ENCODE measurements around the gene DPF3.

DPF3 gene

GRCh38 chr14:72636094-72636493, 257.8 kb downstream of the DPF3 start:
- no peak for DNase-seq

GRCh38 chr14:72634691-72635616, 258.9 kb downstream of the DPF3 start:
- no peak for DNase-seq

- no peak for DNase-seq
Observed at GRCh38 chr14:72633551-72633950, 260.4 kb downstream of the DPF3 start.

- DNase-seq, result no peak
Observed at GRCh38 chr14:72632727-72633126, 261.2 kb downstream of the DPF3 start.

GRCh38 chr14:72631401-72631800, 262.5 kb downstream of the DPF3 start:
- no peak for DNase-seq

- no peak for DNase-seq
Observed at GRCh38 chr14:72630374-72630773, 263.5 kb downstream of the DPF3 start.

GRCh38 chr14:72629534-72629933, 264.4 kb downstream of the DPF3 start:
- DNase-seq, result no peak

GRCh38 chr14:72625689-72626088, 268.2 kb downstream of the DPF3 start:
- no peak for DNase-seq

GRCh38 chr14:72621387-72622065, 272.4 kb downstream of the DPF3 start:
- no peak for DNase-seq

- no peak for DNase-seq
Observed at GRCh38 chr14:72619881-72620280, 274.0 kb downstream of the DPF3 start.

- DNase-seq, result no peak
Observed at GRCh38 chr14:72619111-72619571, 274.8 kb downstream of the DPF3 start.

GRCh38 chr14:72618424-72618823, 275.5 kb downstream of the DPF3 start:
- no peak for DNase-seq

- no peak for DNase-seq
Observed at GRCh38 chr14:72617391-72618031, 276.4 kb downstream of the DPF3 start.

- no peak for DNase-seq
Observed at GRCh38 chr14:72616811-72617210, 277.1 kb downstream of the DPF3 start.

GRCh38 chr14:72616294-72616693, 277.6 kb downstream of the DPF3 start:
- DNase-seq, result no peak

GRCh38 chr14:72615451-72616121, 278.3 kb downstream of the DPF3 start:
- DNase-seq, result no peak

- DNase-seq, result no peak
Observed at GRCh38 chr14:72614891-72615415, 278.9 kb downstream of the DPF3 start.

- no peak for DNase-seq
Observed at GRCh38 chr14:72614365-72614764, 279.5 kb downstream of the DPF3 start.

- DNase-seq, result no peak
Observed at GRCh38 chr14:72613975-72614319, 280.0 kb downstream of the DPF3 start.

- DNase-seq, result no peak
Observed at GRCh38 chr14:72613231-72613974, 280.5 kb downstream of the DPF3 start.

- DNase-seq, result no peak
Observed at GRCh38 chr14:72612041-72612440, 281.9 kb downstream of the DPF3 start.

GRCh38 chr14:72611506-72611905, 282.4 kb downstream of the DPF3 start:
- DNase-seq, result no peak

Measured in CD4-positive, alpha-beta T cell treated with Interleukin-12 subunit alpha and Interleukin-12 subunit beta, for 1 hour (primary cell).